ENCODE data around the gene CRP. TPM values are rescaled to one million over a fixed set of nuclear protein-coding genes. Genes with fewer than 3 reads are reported as not detected.

CRP gene
- total and polyA plus RNA-seq, 2 donors, result 0.05 to 1.3 TPM

GRCh38 chr1:159705904-159706256 lies 8.5 kb downstream of the CRP start:
- 95% methylated on average over 3 of the region's 3 CpGs for WGBS
- no peaks in the 10 kb centered on the region for H3K9me3 ChIP-seq (ENCODE audit: control insufficient read depth in 2 of 2, insufficient read depth in 1 of 2, low read length in 1 of 2)
- H3K4me1 ChIP-seq (ENCODE audit: control insufficient read depth in 2 of 2, insufficient read depth in 2 of 2, low read length in 2 of 2), result no peaks in the 10 kb centered on the region
- no peak for DNase-seq (ENCODE audit: low read depth in 6 of 9, low spot score in 9 of 9)
- no peaks in the 10 kb centered on the region for H3K36me3 ChIP-seq (ENCODE audit: control insufficient read depth in 2 of 2, insufficient read depth in 2 of 2, low read length in 1 of 2)
- no peak overlapping the region for H3K27ac ChIP-seq (ENCODE audit: low read depth in 1 of 2, low read length in 1 of 2)
- no peak overlapping the region for H3K4me3 ChIP-seq (ENCODE audit: low read length in 2 of 2)
- no peaks in the 10 kb centered on the region for H3K27me3 ChIP-seq (ENCODE audit: control insufficient read depth in 2 of 2, insufficient read depth in 1 of 2, low read length in 1 of 2)

- no peaks in the 10 kb centered on the region for H3K9me3 ChIP-seq (ENCODE audit: control insufficient read depth in 2 of 2, insufficient read depth in 1 of 2, low read length in 1 of 2)
- no peak for DNase-seq (ENCODE audit: low read depth in 6 of 9, low spot score in 9 of 9)
- 98% methylated on average over 7 of the region's 7 CpGs for WGBS
Measured at GRCh38 chr1:159705251-159705903, 9.0 kb downstream of the CRP start.

DNA sequence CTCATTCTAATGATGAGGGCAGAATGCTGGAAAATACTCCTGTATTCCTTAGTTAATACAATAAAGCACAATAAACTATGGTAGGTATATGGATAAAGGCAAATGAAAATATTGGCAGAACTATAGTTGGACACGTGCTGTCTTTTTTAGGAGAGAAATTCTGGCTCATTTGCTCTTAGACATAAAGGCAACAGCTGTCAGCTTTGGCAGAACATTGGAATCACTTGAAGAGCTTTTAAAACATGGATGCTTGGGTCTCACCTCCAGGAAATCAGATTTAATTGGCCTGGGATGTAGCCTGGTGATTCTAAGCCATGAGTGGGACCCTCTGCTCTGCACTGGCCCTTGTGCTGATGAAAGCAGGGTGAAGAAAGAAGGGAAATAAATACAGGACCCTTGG lies 9.9 kb downstream of the CRP start:
- 90% methylated on average over 1 of the region's 1 CpG for WGBS
- H3K27me3 ChIP-seq (ENCODE audit: control insufficient read depth in 2 of 2, insufficient read depth in 1 of 2, low read length in 1 of 2), result no peaks in the 10 kb centered on the region
- no peak for DNase-seq (ENCODE audit: low read depth in 6 of 9, low spot score in 9 of 9)
- H3K27ac ChIP-seq (ENCODE audit: low read depth in 1 of 2, low read length in 1 of 2), result no peak overlapping the region
- no peak overlapping the region for H3K4me3 ChIP-seq (ENCODE audit: low read length in 2 of 2)
- no peaks in the 10 kb centered on the region for H3K36me3 ChIP-seq (ENCODE audit: control insufficient read depth in 2 of 2, insufficient read depth in 2 of 2, low read length in 1 of 2)
- no peaks in the 10 kb centered on the region for H3K4me1 ChIP-seq (ENCODE audit: control insufficient read depth in 2 of 2, insufficient read depth in 2 of 2, low read length in 2 of 2)
- H3K9me3 ChIP-seq (ENCODE audit: control insufficient read depth in 2 of 2, insufficient read depth in 1 of 2, low read length in 1 of 2), result no peaks in the 10 kb centered on the region

More at GRCh38 chr1:159705251-159705903, 9.0 kb downstream of the CRP start:
- Histone ChIP-seq H3K36me3 (ENCODE audit: control insufficient read depth in 2 of 2, insufficient read depth in 2 of 2, low read length in 1 of 2) (no peaks in the 10 kb centered on the region), H3K4me1 (ENCODE audit: control insufficient read depth in 2 of 2, insufficient read depth in 2 of 2, low read length in 2 of 2) (no peaks in the 10 kb centered on the region), H3K27me3 (ENCODE audit: control insufficient read depth in 2 of 2, insufficient read depth in 1 of 2, low read length in 1 of 2) (no peaks in the 10 kb centered on the region), H3K4me3 (ENCODE audit: low read length in 2 of 2) (no peak overlapping the region), H3K27ac (ENCODE audit: low read depth in 1 of 2, low read length in 1 of 2) (no peak overlapping the region)

- no peaks in the 10 kb centered on the region for H3K27me3 ChIP-seq (ENCODE audit: control insufficient read depth in 2 of 2, insufficient read depth in 1 of 2, low read length in 1 of 2)
- WGBS, result 74% methylated on average over 7 of the region's 7 CpGs
- H3K36me3 ChIP-seq (ENCODE audit: control insufficient read depth in 2 of 2, insufficient read depth in 2 of 2, low read length in 1 of 2), result no peaks in the 10 kb centered on the region
- DNase-seq (ENCODE audit: low read depth in 6 of 9, low spot score in 9 of 9), result no peak
- no peaks in the 10 kb centered on the region for H3K9me3 ChIP-seq (ENCODE audit: control insufficient read depth in 2 of 2, insufficient read depth in 1 of 2, low read length in 1 of 2)
- H3K4me3 ChIP-seq (ENCODE audit: low read length in 2 of 2), result no peak overlapping the region
- no peak overlapping the region for H3K27ac ChIP-seq (ENCODE audit: low read depth in 1 of 2, low read length in 1 of 2)
- no peaks in the 10 kb centered on the region for H3K4me1 ChIP-seq (ENCODE audit: control insufficient read depth in 2 of 2, insufficient read depth in 2 of 2, low read length in 2 of 2)
Measured at GRCh38 chr1:159700312-159700711, 14.1 kb downstream of the CRP start.

DNA sequence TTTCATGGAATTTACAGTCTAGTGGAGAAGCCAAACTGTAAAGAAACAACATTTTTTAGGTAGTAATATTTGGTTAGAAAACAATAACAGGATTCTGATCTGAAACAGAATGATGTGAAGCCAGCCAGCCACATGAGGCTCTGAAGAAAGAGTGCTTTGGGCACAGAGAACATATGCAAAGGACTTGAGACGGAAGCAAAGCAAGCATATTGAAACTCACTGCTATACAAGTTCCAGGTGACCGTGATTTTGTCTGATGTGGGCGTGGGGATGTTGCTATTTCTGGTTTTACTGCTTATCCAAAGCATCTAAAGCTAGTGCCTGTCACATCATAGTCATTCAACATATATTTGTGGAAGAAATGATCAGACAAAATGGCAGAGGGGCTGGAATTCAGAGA lies 14.7 kb downstream of the CRP start:
- no peaks in the 10 kb centered on the region for H3K9me3 ChIP-seq (ENCODE audit: control insufficient read depth in 2 of 2, insufficient read depth in 1 of 2, low read length in 1 of 2)
- H3K4me1 ChIP-seq (ENCODE audit: control insufficient read depth in 2 of 2, insufficient read depth in 2 of 2, low read length in 2 of 2), result no peaks in the 10 kb centered on the region
- WGBS, result 77% methylated on average over 3 of the region's 3 CpGs
- no peak overlapping the region for H3K4me3 ChIP-seq (ENCODE audit: low read length in 2 of 2)
- H3K36me3 ChIP-seq (ENCODE audit: control insufficient read depth in 2 of 2, insufficient read depth in 2 of 2, low read length in 1 of 2), result no peaks in the 10 kb centered on the region
- H3K27me3 ChIP-seq (ENCODE audit: control insufficient read depth in 2 of 2, insufficient read depth in 1 of 2, low read length in 1 of 2), result no peaks in the 10 kb centered on the region
- DNase-seq (ENCODE audit: low read depth in 6 of 9, low spot score in 9 of 9), result no peak
- H3K27ac ChIP-seq (ENCODE audit: low read depth in 1 of 2, low read length in 1 of 2), result no peak overlapping the region

DNA sequence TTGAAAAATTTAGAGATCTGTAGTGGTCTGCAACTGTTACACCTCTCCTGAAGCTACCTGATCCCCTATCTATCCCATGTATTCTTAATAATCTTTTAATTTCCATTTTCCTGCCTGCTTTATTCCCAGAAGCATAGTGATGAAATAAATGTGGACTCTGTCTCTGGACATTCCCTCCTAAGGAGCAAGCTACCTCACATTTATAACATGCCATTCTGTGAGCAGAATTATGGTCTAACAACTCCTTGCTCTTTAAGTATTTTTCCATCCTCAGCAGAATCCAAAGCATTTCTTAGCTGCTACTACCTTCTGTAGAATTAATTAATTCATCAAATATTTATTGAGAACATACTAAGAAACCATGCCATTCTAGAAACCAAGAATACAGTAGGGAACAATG lies 15.1 kb downstream of the CRP start:
- no peaks in the 10 kb centered on the region for H3K9me3 ChIP-seq (ENCODE audit: control insufficient read depth in 2 of 2, insufficient read depth in 1 of 2, low read length in 1 of 2)
- H3K4me1 ChIP-seq (ENCODE audit: control insufficient read depth in 2 of 2, insufficient read depth in 2 of 2, low read length in 2 of 2), result no peaks in the 10 kb centered on the region
- no peaks in the 10 kb centered on the region for H3K27me3 ChIP-seq (ENCODE audit: control insufficient read depth in 2 of 2, insufficient read depth in 1 of 2, low read length in 1 of 2)
- no peaks in the 10 kb centered on the region for H3K36me3 ChIP-seq (ENCODE audit: control insufficient read depth in 2 of 2, insufficient read depth in 2 of 2, low read length in 1 of 2)
- DNase-seq (ENCODE audit: low read depth in 6 of 9, low spot score in 9 of 9), result no peak
- H3K4me3 ChIP-seq (ENCODE audit: low read length in 2 of 2), result no peak overlapping the region
- no peak overlapping the region for H3K27ac ChIP-seq (ENCODE audit: low read depth in 1 of 2, low read length in 1 of 2)

DNA sequence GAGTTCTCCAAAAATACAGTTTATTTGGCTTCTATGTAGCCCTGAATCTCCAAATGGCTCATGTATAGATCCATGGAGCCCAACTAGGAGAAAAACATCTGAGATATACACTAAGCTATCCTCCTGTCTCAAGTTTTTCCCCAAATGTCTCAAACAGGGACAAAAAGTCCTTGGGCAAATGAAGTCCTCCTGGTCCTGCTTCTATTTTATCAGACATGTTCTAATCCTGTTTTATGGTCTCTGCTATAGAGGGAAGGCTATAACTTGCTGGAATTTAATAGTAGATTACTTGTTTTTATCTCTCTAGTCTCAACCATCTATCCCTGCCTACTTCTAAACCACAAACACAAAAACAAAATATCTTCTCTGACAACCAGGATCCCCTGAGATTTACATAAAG lies 26.9 kb downstream of the CRP start:
- H3K4me1 ChIP-seq (ENCODE audit: control insufficient read depth in 2 of 2, insufficient read depth in 2 of 2, low read length in 2 of 2), result no peaks in the 10 kb centered on the region
- DNase-seq (ENCODE audit: low read depth in 6 of 9, low spot score in 9 of 9), result no peak
- H3K27me3 ChIP-seq (ENCODE audit: control insufficient read depth in 2 of 2, insufficient read depth in 1 of 2, low read length in 1 of 2), result no peaks in the 10 kb centered on the region
- no peak overlapping the region for H3K27ac ChIP-seq (ENCODE audit: low read depth in 1 of 2, low read length in 1 of 2)
- H3K36me3 ChIP-seq (ENCODE audit: control insufficient read depth in 2 of 2, insufficient read depth in 2 of 2, low read length in 1 of 2), result no peaks in the 10 kb centered on the region
- H3K4me3 ChIP-seq (ENCODE audit: low read length in 2 of 2), result no peak overlapping the region
- H3K9me3 ChIP-seq (ENCODE audit: control insufficient read depth in 2 of 2, insufficient read depth in 1 of 2, low read length in 1 of 2), result no peaks in the 10 kb centered on the region

DNA sequence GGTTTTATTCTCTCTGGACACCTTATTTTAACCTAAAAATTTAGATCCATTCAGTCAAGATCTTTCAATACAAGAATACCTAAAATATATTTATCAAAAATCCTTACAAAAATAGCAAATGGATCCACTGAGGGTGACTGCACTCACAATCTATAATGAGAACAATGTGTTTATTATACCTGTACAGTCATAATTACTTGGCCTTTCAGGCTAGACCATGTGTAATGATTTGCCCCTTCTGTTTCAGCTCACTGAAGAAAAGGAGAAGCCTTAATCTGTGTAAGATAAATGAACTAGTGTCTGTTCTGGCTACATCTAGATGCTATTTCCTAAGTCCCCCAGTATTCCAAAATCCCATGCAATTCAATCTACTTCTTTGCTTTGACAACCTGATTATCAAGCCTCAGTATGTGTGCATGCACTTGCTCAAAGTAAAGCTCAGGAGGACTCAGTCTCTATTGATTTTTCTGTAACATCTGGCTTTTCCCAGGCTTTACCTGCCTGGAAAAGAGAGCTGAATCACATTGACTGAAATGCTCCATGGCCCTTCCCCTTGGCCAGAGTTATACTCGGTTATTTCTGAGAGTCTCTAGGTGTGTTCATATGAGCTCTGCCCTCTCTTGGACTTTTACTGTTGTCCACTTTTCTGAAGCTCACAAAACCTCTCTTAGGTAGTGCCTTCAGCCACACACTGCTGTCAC lies 27.6 kb downstream of the CRP start:
- Histone ChIP-seq H3K27me3 (ENCODE audit: control insufficient read depth in 2 of 2, insufficient read depth in 1 of 2, low read length in 1 of 2) (no peaks in the 10 kb centered on the region), H3K4me1 (ENCODE audit: control insufficient read depth in 2 of 2, insufficient read depth in 2 of 2, low read length in 2 of 2) (no peaks in the 10 kb centered on the region), H3K36me3 (ENCODE audit: control insufficient read depth in 2 of 2, insufficient read depth in 2 of 2, low read length in 1 of 2) (no peaks in the 10 kb centered on the region), H3K4me3 (ENCODE audit: low read length in 2 of 2) (no peak overlapping the region), H3K9me3 (ENCODE audit: control insufficient read depth in 2 of 2, insufficient read depth in 1 of 2, low read length in 1 of 2) (no peaks in the 10 kb centered on the region), H3K27ac (ENCODE audit: low read depth in 1 of 2, low read length in 1 of 2) (no peak overlapping the region)
- DNase-seq (ENCODE audit: low read depth in 6 of 9, low spot score in 9 of 9), result no peak
- WGBS, result 92% methylated on average over 1 of the region's 1 CpG

DNA sequence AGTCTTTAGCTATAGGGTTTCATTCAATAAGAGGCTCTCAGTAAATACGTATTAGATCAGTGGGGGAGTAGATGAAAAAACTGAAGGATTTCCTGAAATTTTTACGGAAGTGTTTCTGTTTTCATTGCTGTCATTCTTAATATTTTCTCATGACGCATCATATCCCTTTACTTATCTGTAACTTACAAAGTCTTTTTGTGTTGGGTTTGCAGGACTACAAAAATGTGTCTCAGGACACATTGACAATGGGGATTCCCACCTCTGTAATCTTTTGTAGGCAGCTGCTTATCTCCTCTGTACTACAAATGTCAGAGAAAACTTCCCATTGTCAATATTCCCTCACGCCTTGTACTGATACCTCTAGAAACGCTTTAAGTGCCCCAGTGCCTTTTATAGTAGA lies 35.5 kb downstream of the CRP start:
- DNase-seq (ENCODE audit: low read depth in 6 of 9, low spot score in 9 of 9), result no peak
- no peaks in the 10 kb centered on the region for H3K4me1 ChIP-seq (ENCODE audit: control insufficient read depth in 2 of 2, insufficient read depth in 2 of 2, low read length in 2 of 2)
- 92% methylated on average over 5 of the region's 5 CpGs for WGBS

More for the DNA sequence above, 35.5 kb downstream of the CRP start:
- Histone ChIP-seq H3K27ac (ENCODE audit: low read depth in 1 of 2, low read length in 1 of 2) (no peak overlapping the region), H3K9me3 (ENCODE audit: control insufficient read depth in 2 of 2, insufficient read depth in 1 of 2, low read length in 1 of 2) (no peaks in the 10 kb centered on the region), H3K36me3 (ENCODE audit: control insufficient read depth in 2 of 2, insufficient read depth in 2 of 2, low read length in 1 of 2) (no peaks in the 10 kb centered on the region), H3K27me3 (ENCODE audit: control insufficient read depth in 2 of 2, insufficient read depth in 1 of 2, low read length in 1 of 2) (no peaks in the 10 kb centered on the region), H3K4me3 (ENCODE audit: low read length in 2 of 2) (no peak overlapping the region)
